HUES64 (cell line): ENCODE results near the gene GSTM2.

Experiments used
- H3K27ac ChIP-seq: 2 replicates; pipeline ENCODE4 v1.7.0; 2013; ENCODE audit warnings: low read depth, low read length, inconsistent platforms
- H3K27me3 ChIP-seq: 2 replicates; pipeline ENCODE4 v1.6.1; 2013; ENCODE audit warnings: mild to moderate bottlenecking, low read length; ENCODE audit not compliant: insufficient read depth
- H3K36me3 ChIP-seq: 2 replicates; pipeline ENCODE4 v1.6.1; 2013; ENCODE audit warnings: mild to moderate bottlenecking, low read length; ENCODE audit not compliant: insufficient read depth
- H3K4me1 ChIP-seq: 2 replicates; pipeline ENCODE4 v1.6.1; 2013; ENCODE audit warnings: mild to moderate bottlenecking, low read length, moderate library complexity; ENCODE audit not compliant: insufficient read depth
- H3K4me3 ChIP-seq: 2 replicates; pipeline ENCODE4 v1.5.1; 2013; ENCODE audit warnings: mild to moderate bottlenecking, low read length, moderate library complexity
- H3K9ac ChIP-seq: 2 replicates; pipeline ENCODE4 v1.6.1; 2013; ENCODE audit warnings: mild to moderate bottlenecking, low read depth, low read length
- H3K9me3 ChIP-seq: 2 replicates; pipeline ENCODE4 v1.6.1; 2013; ENCODE audit warnings: low read depth, low read length; ENCODE audit not compliant: insufficient read depth
- WGBS: fragments of 150-250, 120-280 bp; methylation state at CpG from one replicate; pipeline ENCODE4 v1.1.7; 2013; ENCODE audit warnings: missing lambda C conversion rate; 5-methylcytosine and 5-hydroxymethylcytosine counted together

GSTM2 gene

DNA sequence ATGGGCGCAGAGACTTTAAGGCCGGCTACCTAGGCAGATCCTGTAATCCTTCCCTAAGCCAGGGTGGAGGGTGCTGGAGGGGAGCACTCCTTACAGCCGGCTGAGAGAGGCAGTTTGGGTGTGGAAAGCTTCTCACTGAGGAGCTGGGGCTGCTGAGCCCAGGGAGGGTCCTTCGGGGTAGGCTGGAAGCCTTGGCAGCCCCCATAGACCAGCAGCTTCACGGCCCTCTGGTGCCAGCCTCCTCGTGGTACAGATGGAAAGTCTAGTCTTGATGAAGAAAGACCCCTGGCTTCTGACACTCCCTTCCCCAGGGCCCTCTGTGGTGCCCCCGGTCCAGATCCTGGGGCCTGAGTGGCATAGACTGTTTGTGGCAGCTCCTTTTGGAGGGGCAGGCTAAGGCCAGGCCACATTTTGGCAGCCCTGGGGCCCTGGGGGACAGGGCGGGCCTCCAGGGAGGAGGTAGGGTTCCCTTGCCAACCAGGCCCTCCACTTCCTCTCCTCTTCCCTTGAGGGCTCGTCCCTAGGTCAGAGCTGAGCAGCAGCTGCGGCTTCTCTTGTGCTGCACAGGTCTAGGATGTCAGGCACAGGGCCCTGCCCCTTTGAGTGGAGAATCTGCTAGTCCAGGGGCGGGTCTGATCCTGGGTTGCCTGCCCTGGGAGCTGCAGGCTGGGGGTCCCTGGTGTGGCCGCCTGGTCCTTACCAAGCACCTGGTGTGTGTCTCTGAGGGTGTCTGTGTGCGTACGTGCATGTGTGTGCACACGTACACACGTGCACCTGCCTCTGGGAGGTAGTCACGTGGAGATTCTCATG is 43.5 kb upstream of the GSTM2 start:
- no peaks in the 10 kb centered on the region for H3K27me3 ChIP-seq
- H3K27ac ChIP-seq, result no peak overlapping the region
- peaks cover 11% of the 10 kb centered on the region for H3K4me1 ChIP-seq
- H3K4me3 ChIP-seq, result no peak overlapping the region
- peaks cover 29% of the 10 kb centered on the region for H3K36me3 ChIP-seq
- no peaks in the 10 kb centered on the region for H3K9me3 ChIP-seq
- H3K9ac ChIP-seq, result no peak overlapping the region
- 92% methylated on average over 17 of the region's 17 CpGs for WGBS

- no peaks in the 10 kb centered on the region for H3K27me3 ChIP-seq
- no peak overlapping the region for H3K4me3 ChIP-seq
- no peak overlapping the region for H3K27ac ChIP-seq
- WGBS, result 84% methylated on average over 16 of the region's 16 CpGs
- peaks cover 10% of the 10 kb centered on the region; the same call in 1 of the 2 replicates for H3K4me1 ChIP-seq
- 0 out of 2 replicates have a peak overlapping the region, but pooled peaks have one; percentile 13 for H3K9ac ChIP-seq
- H3K36me3 ChIP-seq, result peaks cover 34% of the 10 kb centered on the region
- no peaks in the 10 kb centered on the region for H3K9me3 ChIP-seq
Measured at GRCh38 chr1:109625176-109625575, 42.7 kb upstream of the GSTM2 start.

DNA sequence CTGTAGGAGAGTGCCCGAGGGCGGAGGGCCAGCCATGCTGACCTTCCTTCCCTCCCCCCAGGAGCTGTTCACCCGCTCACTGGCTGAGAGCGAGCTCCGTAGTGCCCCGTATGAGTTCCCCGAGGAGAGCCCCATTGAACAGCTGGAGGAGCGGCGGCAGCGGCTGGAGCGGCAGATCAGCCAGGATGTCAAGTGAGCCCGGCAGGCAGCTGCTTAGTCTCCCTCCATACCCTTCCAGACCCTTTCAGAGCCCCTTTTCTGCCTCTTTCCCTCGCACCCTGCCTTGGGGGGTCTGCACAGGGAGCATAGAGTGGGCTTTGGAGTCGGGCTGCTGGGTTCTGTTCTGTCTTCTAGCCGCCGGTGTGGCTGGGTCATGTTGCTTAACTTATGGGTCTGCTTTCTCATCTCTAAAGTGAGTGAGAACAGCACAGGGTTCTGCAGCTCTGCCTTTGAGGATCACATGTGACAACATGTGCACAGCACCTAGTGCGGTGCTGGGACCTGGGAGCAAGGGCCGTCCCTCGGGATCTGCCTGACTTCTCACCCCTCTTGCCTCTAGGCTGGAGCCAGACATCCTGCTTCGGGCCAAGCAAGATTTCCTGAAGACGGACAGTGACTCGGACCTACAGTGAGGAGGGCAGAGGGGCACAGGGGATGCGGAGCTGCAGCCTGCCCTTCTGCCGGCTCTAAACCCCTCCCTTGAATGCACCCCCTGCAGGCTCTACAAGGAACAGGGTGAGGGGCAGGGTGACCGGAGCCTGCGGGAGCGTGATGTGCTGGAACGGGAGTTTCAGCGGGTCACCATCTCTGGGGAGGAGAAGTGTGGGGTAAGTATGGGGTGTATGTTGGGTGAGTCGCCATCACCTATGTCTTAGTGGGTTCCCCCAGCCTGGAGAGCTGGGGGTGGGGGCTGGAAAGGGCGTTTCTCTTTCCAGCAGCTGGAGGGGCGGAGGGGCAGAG is 42.0 kb upstream of the GSTM2 start:
- Histone ChIP-seq H3K9ac (0 out of 2 replicates have a peak overlapping the region, but pooled peaks have one; percentile 13), H3K36me3 (peaks cover 38% of the 10 kb centered on the region), H3K4me3 (no peak overlapping the region), H3K4me1 (peaks cover 10% of the 10 kb centered on the region; the same call in 1 of the 2 replicates), H3K27me3 (no peaks in the 10 kb centered on the region), H3K9me3 (no peaks in the 10 kb centered on the region), H3K27ac (0 out of 2 replicates have a peak overlapping the region, but pooled peaks have one; percentile 18)
- 88% methylated on average over 32 of the region's 32 CpGs for WGBS

GRCh38 chr1:109626682-109627408 is 41.0 kb upstream of the GSTM2 start:
- 96% methylated on average over 21 of the region's 21 CpGs for WGBS
- Histone ChIP-seq H3K36me3 (peaks cover 47% of the 10 kb centered on the region), H3K9ac (no peak overlapping the region), H3K27ac (no peak overlapping the region), H3K27me3 (no peaks in the 10 kb centered on the region), H3K4me1 (peaks cover 10% of the 10 kb centered on the region; the same call in 1 of the 2 replicates), H3K9me3 (no peaks in the 10 kb centered on the region), H3K4me3 (no peak overlapping the region)

DNA sequence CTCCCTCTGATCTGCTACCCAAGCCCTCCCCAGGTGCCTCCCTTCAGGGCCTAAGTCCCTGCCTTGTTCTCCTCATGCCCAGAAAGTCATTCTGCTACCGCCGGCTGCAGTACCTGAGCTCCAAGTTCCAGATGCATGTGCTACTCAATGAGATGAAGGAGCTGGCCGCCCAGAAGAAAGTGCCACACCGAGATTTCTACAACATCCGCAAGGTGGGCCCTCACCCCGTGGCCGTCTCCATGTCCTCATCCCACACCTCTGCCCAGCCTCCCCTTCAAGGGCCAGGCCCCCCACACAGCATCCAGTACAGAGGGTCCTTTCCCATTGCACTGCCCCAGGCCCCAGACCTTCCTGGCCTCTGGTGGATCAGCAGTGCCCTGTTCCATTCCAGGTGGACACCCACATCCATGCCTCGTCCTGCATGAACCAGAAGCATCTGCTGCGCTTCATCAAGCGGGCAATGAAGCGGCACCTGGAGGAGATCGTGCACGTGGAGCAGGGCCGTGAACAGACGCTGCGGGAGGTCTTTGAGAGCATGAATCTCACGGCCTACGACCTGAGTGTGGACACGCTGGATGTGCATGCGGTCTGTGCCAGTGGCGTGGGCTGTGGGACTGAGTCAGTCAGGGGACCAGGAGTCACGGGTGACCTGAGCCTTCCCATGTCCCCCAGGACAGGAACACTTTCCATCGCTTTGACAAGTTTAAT is 40.0 kb upstream of the GSTM2 start:
- Histone ChIP-seq H3K9me3 (no peaks in the 10 kb centered on the region), H3K27ac (no peak overlapping the region), H3K27me3 (no peaks in the 10 kb centered on the region), H3K4me3 (no peak overlapping the region), H3K36me3 (peaks cover 48% of the 10 kb centered on the region), H3K4me1 (peaks cover 10% of the 10 kb centered on the region; the same call in 1 of the 2 replicates), H3K9ac (no peak overlapping the region)
- 95% methylated on average over 23 of the region's 23 CpGs for WGBS

DNA sequence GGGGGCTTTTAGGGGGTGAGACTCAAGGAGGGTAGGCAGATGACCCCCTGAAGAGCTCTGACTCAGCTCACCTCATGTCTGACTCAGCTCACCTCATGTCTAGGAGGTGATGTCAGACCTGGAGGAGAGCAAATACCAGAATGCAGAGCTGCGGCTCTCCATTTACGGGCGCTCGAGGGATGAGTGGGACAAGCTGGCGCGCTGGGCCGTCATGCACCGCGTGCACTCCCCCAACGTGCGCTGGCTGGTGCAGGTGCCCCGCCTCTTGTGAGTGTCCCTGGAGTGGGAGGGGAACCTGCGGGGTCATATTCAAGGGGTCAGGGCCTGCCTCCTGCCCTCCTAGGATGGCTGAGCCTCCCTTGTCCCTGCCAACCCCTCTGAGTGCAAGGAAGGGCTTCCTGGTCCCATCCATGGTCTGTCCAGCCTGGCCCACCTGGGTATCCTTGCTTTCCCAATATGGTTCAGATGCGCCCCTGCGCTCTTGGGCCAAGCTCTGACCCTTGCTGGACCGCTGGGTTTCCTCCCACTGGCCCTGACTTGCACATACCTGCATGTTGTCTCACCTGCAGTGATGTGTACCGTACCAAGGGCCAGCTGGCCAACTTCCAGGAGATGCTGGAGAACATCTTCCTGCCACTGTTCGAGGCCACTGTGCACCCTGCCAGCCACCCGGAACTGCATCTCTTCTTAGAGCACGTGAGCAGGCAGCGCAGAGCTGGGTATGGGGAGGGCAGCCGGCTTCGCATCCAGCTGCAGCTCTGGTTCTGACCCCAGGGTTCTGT is 39.1 kb upstream of the GSTM2 start:
- H3K9ac ChIP-seq, result no peak overlapping the region
- H3K9me3 ChIP-seq, result no peaks in the 10 kb centered on the region
- no peak overlapping the region for H3K27ac ChIP-seq
- H3K4me1 ChIP-seq, result peaks cover 5% of the 10 kb centered on the region; the same call in 1 of the 2 replicates
- no peaks in the 10 kb centered on the region for H3K27me3 ChIP-seq
- no peak overlapping the region for H3K4me3 ChIP-seq
- WGBS, result 92% methylated on average over 23 of the region's 23 CpGs
- H3K36me3 ChIP-seq, result peaks cover 48% of the 10 kb centered on the region

DNA sequence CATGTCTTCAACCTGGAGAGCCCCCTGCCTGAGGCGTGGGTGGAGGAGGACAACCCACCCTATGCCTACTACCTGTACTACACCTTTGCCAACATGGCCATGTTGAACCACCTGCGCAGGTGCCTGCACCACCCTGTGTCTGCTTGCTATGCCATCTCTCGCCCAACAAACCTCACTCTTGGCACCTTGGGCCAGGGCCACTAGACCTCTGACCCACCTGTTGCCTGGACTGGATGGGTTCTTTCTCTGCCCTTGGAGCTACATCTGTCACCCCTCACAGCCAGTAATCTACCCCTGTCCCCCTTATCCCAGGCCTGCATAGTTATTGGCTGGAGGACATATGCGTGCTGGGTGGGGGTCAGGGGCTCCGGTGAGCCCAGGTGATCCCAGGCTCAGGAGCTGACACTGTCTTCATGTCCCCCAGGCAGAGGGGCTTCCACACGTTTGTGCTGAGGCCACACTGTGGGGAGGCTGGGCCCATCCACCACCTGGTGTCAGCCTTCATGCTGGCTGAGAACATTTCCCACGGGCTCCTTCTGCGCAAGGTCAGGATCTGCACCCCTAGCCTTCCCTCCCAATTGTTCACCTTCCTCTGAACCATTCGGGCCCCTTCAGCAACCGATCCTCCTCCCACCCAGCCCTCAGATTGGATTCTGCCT is 38.4 kb upstream of the GSTM2 start:
- H3K27ac ChIP-seq, result no peak overlapping the region
- peaks cover 48% of the 10 kb centered on the region for H3K36me3 ChIP-seq
- no peak overlapping the region for H3K9ac ChIP-seq
- no peak overlapping the region for H3K4me3 ChIP-seq
- no peaks in the 10 kb centered on the region for H3K27me3 ChIP-seq
- peaks cover 3% of the 10 kb centered on the region; the same call in 1 of the 2 replicates for H3K4me1 ChIP-seq
- WGBS, result 86% methylated on average over 10 of the region's 10 CpGs
- H3K9me3 ChIP-seq, result no peaks in the 10 kb centered on the region

GRCh38 chr1:109630081-109630897 is 37.6 kb upstream of the GSTM2 start:
- H3K9me3 ChIP-seq, result no peaks in the 10 kb centered on the region
- no peak overlapping the region for H3K9ac ChIP-seq
- no peak overlapping the region for H3K4me3 ChIP-seq
- 92% methylated on average over 21 of the region's 30 CpGs for WGBS
- H3K36me3 ChIP-seq, result peaks cover 48% of the 10 kb centered on the region
- H3K4me1 ChIP-seq, result peaks cover 4% of the 10 kb centered on the region; the same call in 1 of the 2 replicates
- H3K27me3 ChIP-seq, result no peaks in the 10 kb centered on the region
- H3K27ac ChIP-seq, result no peak overlapping the region
